Measurements from ENCODE around the gene LSM10. TPM values are rescaled to one million over a fixed set of nuclear protein-coding genes. Genes with fewer than 3 reads are reported as not detected.

LSM10 gene
- total RNA-seq, 1 experiment from 2014 or later, result 19.2 TPM

DNA sequence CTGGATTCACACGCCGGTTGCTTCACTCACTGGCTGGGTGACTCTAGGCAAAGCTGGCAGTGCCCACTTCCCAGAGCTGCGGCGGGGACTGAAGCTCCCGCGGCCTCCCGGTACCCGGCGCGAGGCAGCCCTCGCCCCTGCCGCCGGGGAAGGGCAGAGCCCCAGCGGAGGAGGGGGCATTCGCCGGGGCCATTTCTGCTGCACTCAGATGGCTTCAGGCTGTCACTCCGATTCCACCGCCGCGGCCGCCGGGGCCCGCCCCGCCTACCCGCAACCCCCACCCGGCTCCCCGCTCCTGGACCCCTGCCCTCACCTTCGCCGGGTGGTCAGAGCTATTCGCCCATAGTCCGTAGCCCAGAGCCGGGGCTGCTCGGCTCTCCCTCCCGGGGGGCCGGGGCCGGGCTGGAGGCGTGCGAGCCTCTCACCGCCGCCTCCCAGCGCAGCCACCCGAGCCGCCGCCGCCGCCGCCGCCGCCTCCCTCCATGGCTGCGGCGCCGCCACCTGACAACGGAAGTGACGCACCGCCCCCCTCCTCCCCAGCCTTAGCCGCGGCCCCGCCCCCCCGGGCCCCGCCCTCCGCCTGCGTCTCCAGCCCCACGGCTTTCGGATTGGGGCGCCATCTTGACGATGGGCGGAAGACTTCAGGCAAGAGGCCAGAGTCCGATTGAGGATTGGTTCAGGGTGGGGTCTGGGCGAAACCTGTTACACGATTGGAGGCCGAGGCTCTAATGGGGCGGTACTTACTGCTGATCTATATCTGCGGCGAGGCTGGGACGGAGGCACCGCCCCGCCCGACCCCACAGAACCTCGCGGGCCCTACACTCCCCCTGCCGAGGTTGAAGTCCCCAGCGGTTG lies 12.1 kb downstream of the LSM10 start, which contains the start of gene STK40:
TSS of gene STK40 (minus strand) at position 515 of the 855 bp plus-strand sequence. CDS start 24,592 bp downstream, outside the sequence.
- ChIA-PET CTCF (interaction anchor here (1.4 to 1.6 kb wide), 2 partner anchors 42 to 86 kb away, joined by 6 to 8 read pairs; no protein-coding TSS in a partner anchor), POLR2A (ENCODE audit: unreplicated experiment) (interaction anchor here (0.6 to 1.2 kb wide), 3 partner anchors 65 to 1090 kb away, joined by 3 read pairs; no protein-coding TSS in a partner anchor)
- no TSS peak for BruUV-seq (replicated peaks)

DNA sequence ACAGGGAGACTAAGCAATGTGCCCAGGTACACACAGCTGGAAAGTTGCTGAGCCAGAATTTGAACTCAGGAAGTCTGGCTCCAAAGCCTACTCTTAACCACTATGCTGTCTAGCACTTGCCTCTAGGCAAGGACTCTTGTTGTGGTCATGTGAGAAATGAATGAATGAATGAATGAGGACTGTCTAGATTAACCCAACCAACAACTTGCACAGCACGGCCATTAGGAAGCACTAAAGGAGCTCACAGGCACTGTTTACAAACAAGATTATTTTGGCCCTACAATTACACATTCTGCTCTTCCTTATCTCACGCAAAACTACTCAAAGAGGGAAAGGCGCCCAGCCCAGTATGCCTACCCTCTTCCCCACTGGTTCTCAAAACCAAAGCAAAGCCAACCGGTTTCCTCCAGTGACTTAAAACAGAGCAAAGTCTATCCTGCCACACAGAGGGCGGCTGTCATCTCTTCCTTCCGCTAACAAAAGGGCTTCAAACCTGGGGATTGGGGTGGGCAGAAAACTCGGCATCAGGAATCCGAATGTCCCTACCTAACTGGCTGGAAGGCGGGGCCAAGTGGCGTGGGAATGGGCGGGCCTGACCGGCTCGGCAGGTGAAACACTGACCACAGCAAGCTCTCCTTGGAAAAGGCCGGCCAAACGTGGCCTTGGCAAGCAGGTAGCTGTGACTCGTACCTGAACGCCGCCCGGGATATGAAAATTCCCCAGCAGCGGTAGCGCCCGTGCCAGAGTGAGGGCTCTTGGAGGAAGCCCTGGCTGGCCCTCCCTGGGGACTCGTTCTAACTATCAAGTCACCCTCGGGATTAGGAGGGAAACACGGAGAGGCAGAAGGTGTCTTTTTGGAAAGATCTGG lies 12.9 kb downstream of the LSM10 start:
- H3K4me2 ChIP-seq (ENCODE audit: low read length), result peak overlapping the region; percentile 95
- intact Hi-C loops (cut with micrococcal nuclease), result loop anchor here (5.0 kb wide), 1 partner anchor 42 kb away; no protein-coding TSS in a partner anchor
- POLR2A ChIA-PET (ENCODE audit: unreplicated experiment), result interaction anchor here (0.5 to 0.6 kb wide), 2 partner anchors 32 to 1355 kb away, joined by 4 to 20 read pairs; no protein-coding TSS in a partner anchor
- peak overlapping the region; percentile 97 for H3K4me3 ChIP-seq (ENCODE audit: low read length)
- no peaks in the 10 kb centered on the region for H3K9me2 ChIP-seq (replicated peaks; ENCODE audit: low read length)
- CTCF ChIA-PET, result no interaction called here
- no peaks in the 10 kb centered on the region; the same call in 1 of the 2 replicates for H3K36me3 ChIP-seq (ENCODE audit: low read depth, low read length)
- H3K9me3 ChIP-seq (ENCODE audit: low read length), result no peaks in the 10 kb centered on the region
- H4K20me1 ChIP-seq (ENCODE audit: low read length), result peaks cover 12% of the 10 kb centered on the region; the same call in 1 of the 2 replicates
- BruUV-seq (replicated peaks), result no TSS peak
- peak overlapping the region; percentile 69 for H2AFZ ChIP-seq (ENCODE audit: low read length)
- TF ChIP-seq EZH2 (IDR thresholded peaks at IDR 0.05; ENCODE audit: low read length, unreplicated experiment), result no peak
- TF ChIP-seq, protein P1, sequence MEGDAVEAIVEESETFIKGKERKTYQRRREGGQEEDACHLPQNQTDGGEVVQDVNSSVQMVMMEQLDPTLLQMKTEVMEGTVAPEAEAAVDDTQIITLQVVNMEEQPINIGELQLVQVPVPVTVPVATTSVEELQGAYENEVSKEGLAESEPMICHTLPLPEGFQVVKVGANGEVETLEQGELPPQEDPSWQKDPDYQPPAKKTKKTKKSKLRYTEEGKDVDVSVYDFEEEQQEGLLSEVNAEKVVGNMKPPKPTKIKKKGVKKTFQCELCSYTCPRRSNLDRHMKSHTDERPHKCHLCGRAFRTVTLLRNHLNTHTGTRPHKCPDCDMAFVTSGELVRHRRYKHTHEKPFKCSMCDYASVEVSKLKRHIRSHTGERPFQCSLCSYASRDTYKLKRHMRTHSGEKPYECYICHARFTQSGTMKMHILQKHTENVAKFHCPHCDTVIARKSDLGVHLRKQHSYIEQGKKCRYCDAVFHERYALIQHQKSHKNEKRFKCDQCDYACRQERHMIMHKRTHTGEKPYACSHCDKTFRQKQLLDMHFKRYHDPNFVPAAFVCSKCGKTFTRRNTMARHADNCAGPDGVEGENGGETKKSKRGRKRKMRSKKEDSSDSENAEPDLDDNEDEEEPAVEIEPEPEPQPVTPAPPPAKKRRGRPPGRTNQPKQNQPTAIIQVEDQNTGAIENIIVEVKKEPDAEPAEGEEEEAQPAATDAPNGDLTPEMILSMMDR (conservative IDR thresholded peaks at IDR 0.05; ENCODE audit: low read depth, low read length), result no peak
- no peak for TF ChIP-seq EZH2phosphoT487 (IDR thresholded peaks at IDR 0.05; ENCODE audit: borderline replicate concordance, low read length)
- H3K4me1 ChIP-seq (ENCODE audit: insufficient read depth, low read length), result peaks cover 21% of the 10 kb centered on the region
- H3K79me2 ChIP-seq (ENCODE audit: low read length), result peaks cover 59% of the 10 kb centered on the region
- peak; percentile 79 for DNase-seq
- peaks cover 6% of the 10 kb centered on the region for H3F3A ChIP-seq (ENCODE audit: low read length, unreplicated experiment)
- H3K27ac ChIP-seq (ENCODE audit: low read length), result peak overlapping the region; percentile 84
- no peaks in the 10 kb centered on the region for H3K27me3 ChIP-seq (ENCODE audit: low read length)
- peak overlapping the region; percentile 94 for H3K9ac ChIP-seq (ENCODE audit: low read length)
- peak; percentile 4 for ATAC-seq

More for the DNA sequence above, 12.1 kb downstream of the LSM10 start, which contains the start of gene STK40:
- peak; percentile 82 for ATAC-seq
- Histone ChIP-seq H3K9ac (ENCODE audit: low read length) (peak within 1 kb of the TSS; percentile 94), H3K9me3 (ENCODE audit: low read length) (no peaks in the 10 kb centered on the region), H3F3A (ENCODE audit: low read length, unreplicated experiment) (peaks cover 6% of the 10 kb centered on the region), H3K27ac (ENCODE audit: low read length) (peak within 1 kb of the TSS; percentile 96), H2AFZ (ENCODE audit: low read length) (peak within 1 kb of the TSS; percentile 69), H3K4me1 (ENCODE audit: insufficient read depth, low read length) (peaks cover 21% of the 10 kb centered on the region), H3K4me3 (ENCODE audit: low read length) (peak within 1 kb of the TSS; percentile 97), H3K9me2 (replicated peaks; ENCODE audit: low read length) (no peaks in the 10 kb centered on the region), H3K36me3 (ENCODE audit: low read depth, low read length) (no peaks in the 10 kb centered on the region; the same call in 1 of the 2 replicates), H3K79me2 (ENCODE audit: low read length) (peaks cover 50% of the 10 kb centered on the region), H4K20me1 (ENCODE audit: low read length) (peaks cover 12% of the 10 kb centered on the region; the same call in 1 of the 2 replicates), H3K27me3 (ENCODE audit: low read length) (no peaks in the 10 kb centered on the region), H3K4me2 (ENCODE audit: low read length) (peak within 1 kb of the TSS; percentile 100)
- peak; percentile 99 for DNase-seq
- intact Hi-C loops (cut with micrococcal nuclease), result loop anchor here (1.0 to 5.0 kb wide), 4 partner anchors 12 to 85 kb away; partner anchors contain the start of genes LSM10 and OSCP1
- TF ChIP-seq EZH2phosphoT487 (IDR thresholded peaks at IDR 0.05; ENCODE audit: borderline replicate concordance, low read length) (no peak), EZH2 (IDR thresholded peaks at IDR 0.05; ENCODE audit: low read length, unreplicated experiment) (no peak)
- TF ChIP-seq, protein P1 (conservative IDR thresholded peaks at IDR 0.05; ENCODE audit: low read depth, low read length), result no peak

Data from PC-3 (cell line).